HG03139 (cell line): ENCODE data around the gene TNFRSF13B.
"Not testable (repeated sequence)": the region's sequence is repeated elsewhere in the genome, so short reads cannot be mapped to it uniquely, and the experiment has no call there.

Experiments
- ATAC-seq: cut with Tn5 transposase; IDR thresholded peaks from one replicate; pipeline ENCODE4 v1.9.1; 2021; ENCODE audit not compliant: unreplicated experiment

Gene TNFRSF13B

GRCh38 chr17:16927641-16928321 lies 44.1 kb downstream of the TNFRSF13B start:
- no peak for ATAC-seq

DNA sequence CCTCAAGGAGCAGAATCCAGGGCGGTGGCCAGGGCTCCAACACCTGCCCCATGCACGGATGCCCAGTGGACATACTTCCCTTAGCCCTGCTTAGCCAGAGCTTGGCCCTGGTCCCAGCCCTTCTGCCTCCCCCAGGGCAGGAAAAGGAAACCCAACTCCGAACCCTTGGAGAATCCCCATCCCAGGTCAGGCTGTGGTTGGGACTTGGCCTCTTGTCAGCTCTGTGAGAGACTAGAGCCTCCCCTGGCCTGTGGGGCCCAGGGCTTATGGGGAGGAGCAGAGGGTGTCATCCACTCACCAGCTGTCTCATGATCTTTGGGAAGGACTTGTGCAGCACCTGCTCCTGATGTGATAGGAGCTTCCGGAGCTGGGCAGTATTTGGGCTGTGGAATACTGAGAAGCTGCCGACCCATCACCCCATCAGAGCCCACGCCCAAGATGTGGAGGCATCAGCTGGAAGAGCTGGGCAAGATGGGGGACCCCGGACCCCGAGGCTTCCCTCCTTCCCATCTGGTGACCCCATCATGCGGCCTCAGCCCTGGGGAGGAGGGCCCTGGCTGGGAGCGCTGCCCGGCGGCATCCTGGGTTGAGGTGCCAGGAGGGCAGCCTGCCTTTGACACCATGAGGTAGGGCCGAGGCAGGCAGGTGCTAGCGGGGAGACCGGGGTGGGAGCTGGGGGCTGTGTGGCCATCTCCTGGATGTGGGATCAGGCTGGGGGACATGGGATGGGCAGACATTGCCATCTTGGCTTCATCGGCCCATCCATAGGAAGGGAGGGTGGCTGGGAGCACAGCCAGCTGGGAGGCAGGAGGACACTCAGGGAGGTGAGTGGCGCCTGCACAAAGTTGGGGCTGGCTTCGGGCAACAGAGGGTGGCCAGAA lies 45.1 kb downstream of the TNFRSF13B start:
- ATAC-seq, result no peak

- no peak for ATAC-seq
Observed at GRCh38 chr17:16926061-16926511, 45.8 kb downstream of the TNFRSF13B start.

DNA sequence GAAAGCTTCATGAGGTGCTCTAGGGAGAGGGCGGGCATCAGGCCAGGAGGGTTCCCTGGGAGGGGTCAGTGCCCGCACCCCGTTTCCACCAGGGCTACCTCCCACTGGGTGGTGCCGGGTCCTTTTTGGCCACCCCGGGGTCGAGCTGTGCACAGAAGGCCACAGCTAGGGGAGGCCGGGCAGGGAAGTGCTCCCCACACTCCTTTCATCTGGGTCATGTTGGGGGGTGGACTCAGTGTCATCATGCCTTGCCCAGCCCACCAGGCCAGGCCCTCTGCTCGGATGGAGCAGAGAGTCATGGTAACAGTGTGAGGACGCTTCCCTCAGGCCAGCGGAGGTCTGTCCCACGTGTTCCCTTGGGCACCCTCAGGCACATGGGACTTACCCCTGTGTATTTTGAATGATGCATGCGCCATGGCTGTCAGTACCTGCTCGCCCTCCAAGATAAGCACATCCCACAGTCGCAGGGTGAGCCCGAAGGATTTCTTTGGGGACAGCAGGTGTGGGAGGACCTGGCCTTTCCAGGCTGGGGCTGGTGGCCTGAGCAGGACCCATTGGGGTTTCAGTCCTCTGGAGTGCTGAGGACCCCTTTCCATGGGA lies 46.4 kb downstream of the TNFRSF13B start:
- ATAC-seq, result no peak

DNA sequence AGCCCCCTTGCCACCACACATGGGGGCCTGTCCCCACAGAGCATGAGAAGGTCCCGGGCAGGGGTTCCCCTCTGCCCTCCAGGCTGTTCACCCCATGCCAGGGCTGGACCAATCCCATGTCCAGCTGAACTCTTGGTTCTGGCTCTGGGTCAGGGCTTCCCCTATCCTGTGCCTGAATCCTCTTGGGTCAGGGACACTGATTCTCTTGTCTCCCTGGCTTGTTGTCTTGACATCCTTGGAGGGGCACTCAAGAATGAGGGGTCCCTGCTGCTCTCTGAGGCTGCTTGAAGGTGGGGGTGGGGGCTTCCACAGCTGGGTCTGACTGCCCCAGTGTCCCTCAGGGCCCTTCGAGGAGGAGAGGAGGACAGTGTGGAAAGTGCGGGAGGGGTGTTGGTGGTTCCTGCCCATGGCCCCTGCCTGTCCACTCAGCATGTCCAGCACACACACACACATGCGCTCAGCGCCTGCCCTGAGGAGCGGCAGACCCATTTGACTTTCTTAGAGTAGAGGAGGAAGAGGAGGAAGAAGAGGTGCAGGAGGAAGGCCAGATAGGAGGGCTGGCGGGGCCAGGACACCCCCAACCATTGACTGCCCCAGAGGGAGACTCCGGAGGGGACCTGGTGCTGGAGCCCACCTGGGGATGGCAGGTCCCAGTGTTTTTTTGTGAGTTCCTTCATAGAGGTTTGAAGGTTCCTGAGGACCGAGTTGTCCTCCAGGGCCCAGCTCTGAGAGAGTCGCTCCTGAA lies 47.0 kb downstream of the TNFRSF13B start:
- ATAC-seq, result no peak

DNA sequence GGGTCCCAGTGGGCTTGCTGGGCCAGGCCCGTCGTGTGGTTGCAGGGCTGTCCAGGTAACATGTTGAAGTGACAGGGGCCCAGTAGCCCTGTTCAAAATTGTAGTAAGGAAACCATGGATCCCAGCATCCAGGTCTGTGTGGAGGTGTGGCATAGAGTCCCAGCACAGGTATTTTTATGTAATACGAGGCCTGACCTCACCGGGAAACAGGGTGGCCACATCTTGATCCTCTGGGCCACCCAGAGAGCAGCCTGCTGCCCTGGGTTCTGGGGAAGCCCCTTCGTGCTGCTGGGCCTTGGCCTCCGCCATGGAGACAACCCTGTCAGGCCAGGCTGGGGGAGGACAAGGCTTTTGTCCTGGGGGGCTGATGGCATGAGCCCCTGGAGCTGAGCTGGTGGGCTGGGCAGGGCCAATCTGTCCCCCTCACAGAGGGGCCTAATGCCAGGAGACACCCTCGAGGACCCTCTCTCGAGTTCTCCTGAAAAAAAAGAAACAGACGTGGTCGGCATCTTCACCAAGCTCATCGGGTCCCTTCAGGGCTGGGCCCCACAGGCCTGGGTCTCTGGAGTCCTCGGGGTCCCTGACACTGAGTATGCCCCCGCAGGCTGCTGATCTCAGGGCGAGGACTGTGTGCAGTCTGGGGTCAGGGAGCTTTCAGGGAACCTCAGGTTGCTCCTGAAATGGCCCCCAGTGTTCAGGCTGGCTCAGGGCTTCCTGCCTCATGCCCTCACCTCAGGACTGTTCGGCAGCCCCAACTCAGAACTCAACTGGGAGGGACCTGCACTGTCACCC lies 47.8 kb downstream of the TNFRSF13B start:
- no peak for ATAC-seq

- ATAC-seq, result no peak
Observed at GRCh38 chr17:16923097-16923903, 48.6 kb downstream of the TNFRSF13B start.

DNA sequence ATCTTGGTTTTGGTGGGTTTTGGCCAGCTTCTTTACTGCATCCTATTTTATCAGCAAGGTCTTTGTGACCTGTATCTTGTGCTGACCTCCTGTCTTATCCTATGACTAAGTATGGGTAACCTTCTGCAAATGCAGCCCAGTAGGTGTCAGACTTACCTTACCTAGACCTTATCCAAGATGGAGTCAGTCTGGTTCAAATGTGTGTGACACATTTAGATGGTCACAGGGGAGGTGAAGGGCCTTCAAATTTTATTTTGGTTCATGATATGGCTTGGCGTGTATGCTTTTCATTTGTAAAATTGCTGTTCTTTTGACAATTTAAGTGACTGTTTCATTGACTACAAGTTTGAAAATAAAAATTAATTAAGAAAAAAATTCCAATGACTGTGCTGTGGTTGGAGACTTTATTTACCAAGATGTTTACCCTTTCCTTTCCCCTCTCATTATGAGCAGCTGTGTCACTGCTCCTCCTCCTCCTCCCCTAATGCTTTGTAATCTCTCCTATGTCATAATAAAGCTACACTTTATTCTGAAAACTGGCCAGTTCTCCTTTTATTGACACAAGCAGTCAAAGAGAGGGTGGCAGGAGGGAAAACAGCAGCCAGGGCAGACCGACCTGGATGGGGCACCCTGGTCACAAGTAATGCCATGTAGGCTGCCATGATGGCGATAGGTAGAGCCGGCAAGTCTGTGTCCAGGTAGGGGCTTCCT lies 49.4 kb downstream of the TNFRSF13B start:
- no peak for ATAC-seq

DNA sequence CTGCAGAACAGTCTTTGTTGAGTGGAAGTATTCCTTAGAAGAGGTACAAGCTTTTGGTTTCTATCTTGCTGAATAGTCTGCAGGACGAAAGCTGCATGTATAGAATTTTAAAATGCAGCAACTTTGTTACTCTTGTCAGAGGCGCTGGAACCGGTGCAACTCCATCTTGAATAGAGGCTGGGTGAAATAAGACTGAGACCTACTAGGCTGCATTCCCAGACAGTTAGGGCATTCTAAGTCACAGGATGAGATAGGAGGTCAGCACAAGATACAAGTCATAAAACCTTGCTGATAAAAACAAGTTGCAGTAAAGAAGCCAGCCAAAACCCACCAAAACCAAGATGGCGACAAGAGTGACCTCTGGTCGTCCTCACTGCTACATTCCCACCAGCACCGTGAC lies 50.5 kb downstream of the TNFRSF13B start:
- ATAC-seq, result not testable (repeated sequence)

- no peak for ATAC-seq
Observed at GRCh38 chr17:16920628-16921020, 51.3 kb downstream of the TNFRSF13B start.

GRCh38 chr17:16919663-16920627 lies 52.0 kb downstream of the TNFRSF13B start:
- ATAC-seq, result no peak

- ATAC-seq, result no peak
Observed at GRCh38 chr17:16918443-16918842, 53.5 kb downstream of the TNFRSF13B start.

- ATAC-seq, result no peak
Observed at GRCh38 chr17:16917671-16918394, 54.1 kb downstream of the TNFRSF13B start.

DNA sequence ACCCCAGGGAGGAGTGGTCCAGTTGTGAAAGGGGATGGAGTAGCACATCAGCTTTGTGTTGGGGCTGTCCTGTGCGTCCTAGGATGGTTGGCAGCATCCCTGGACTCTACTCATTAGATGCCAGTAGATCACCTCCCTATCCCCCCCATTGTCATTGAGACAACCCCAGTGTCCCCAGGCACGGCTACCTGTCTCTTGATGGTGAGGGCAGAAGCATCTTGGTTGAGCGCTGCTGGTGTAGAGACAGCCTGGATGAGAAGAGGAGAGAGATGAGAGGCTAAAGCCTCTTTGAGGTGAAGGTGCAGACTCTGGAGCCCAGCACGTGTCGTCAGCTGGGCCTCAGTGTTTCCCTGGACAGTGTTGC lies 55.4 kb downstream of the TNFRSF13B start:
- ATAC-seq, result no peak

DNA sequence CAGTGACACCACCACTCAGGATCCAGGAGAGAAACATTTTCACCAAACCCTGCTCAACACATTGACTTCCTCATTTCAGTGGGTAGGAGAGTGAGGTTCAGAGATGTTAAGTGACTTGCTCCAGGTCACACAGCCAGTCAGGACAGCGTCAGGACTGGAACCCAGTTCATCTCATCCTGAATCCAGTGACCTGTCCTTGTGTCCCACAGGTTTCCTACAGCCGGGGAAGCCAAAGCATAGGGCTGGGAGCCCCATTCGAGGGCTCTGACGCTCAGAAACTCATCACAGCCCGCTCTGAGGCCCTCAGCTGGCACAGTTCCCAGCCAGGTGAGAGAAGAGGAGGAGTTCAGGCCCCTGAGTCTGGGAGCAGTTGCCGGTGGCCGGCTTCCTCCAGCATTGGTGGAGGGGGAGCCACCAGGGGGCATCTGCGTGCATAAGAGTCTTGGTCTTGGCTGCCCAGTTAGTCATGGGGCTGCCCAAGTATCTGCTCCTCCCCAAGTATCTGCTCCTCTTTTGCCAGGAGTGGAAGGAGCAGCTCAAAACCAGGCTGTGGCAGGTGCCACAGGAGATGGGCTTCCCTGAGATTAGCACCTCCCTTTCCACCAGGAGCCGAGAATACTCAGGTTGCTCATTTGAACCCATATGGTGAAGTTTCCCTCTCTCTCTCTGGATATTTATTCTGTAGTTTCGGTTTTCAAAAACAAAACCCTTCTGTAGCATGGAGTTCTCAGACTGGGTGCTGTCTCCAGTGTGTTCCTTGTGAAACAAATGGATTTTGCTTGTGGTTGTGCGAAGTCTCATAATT lies 56.0 kb downstream of the TNFRSF13B start:
- ATAC-seq, result no peak

DNA sequence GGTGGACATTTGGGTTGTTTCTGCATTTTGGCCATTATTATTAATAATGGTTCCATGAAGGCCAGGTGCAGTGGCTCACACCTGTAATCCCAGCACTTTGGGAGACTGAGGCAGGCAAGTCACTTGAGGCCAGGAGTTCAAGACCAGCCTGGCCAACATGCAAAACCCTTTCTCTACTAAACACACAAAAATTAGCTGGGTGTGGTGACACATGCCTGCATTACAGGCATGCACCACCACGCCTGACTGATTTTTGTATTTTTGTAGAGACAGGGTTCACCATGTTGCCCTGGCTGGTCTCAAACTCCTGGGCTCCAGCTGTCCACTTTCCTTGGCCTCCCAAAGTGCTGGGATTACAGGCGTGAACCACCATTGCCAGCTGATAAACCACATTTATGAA lies 58.5 kb downstream of the TNFRSF13B start:
- no peak for ATAC-seq
